ENCODE results near the gene ADH7. TPM values are rescaled to one million over a fixed set of nuclear protein-coding genes. Genes with fewer than 3 reads are reported as not detected.

Gene ADH7
- total and polyA plus RNA-seq, 2 experiments from 2014 or later = not detected

- H3K4me3 ChIP-seq = no peak overlapping the region
- no peak overlapping the region for H3K4me3 Mint-ChIP-seq
- H3K27ac Mint-ChIP-seq = no peak overlapping the region
- H3K9me3 Mint-ChIP-seq = no peaks in the 10 kb centered on the region
- H3K9me2 ChIP-seq (ENCODE audit: insufficient read depth) = peaks cover 8% of the 10 kb centered on the region; the same call in 1 of the 2 replicates
- no peaks in the 10 kb centered on the region for H3K36me3 ChIP-seq (ENCODE audit: insufficient read depth)
- H3K4me2 ChIP-seq = no peak overlapping the region
- H3K4me1 Mint-ChIP-seq = no peaks in the 10 kb centered on the region
- no peaks in the 10 kb centered on the region for H3K79me2 ChIP-seq (replicated peaks; ENCODE audit: insufficient read depth)
- H3F3A ChIP-seq (replicated peaks; ENCODE audit: low read depth) = no peaks in the 10 kb centered on the region
- H3K4me1 ChIP-seq (ENCODE audit: insufficient read depth) = no peaks in the 10 kb centered on the region
- no peaks in the 10 kb centered on the region for H3K36me3 Mint-ChIP-seq (ENCODE audit: low read depth)
- TF ChIP-seq ZNF114 (CRISPR knock-in tag; IDR thresholded peaks at IDR 0.05) = no peak
- TF ChIP-seq REST (IDR thresholded peaks at IDR 0.05; ENCODE audit: unreplicated experiment) = no peak
- no peak for TF ChIP-seq JUNB (IDR thresholded peaks at IDR 0.05; ENCODE audit: unreplicated experiment)
- TF ChIP-seq ZNF462 (CRISPR knock-in tag; IDR thresholded peaks at IDR 0.05) = no peak
- no peak for TF ChIP-seq POLR2AphosphoS5 (IDR thresholded peaks at IDR 0.05; ENCODE audit: low read depth)
- TF ChIP-seq STAT1 (IDR thresholded peaks at IDR 0.05; ENCODE audit: unreplicated experiment) = no peak
- H3K27me3 ChIP-seq (ENCODE audit: insufficient read depth) = no peaks in the 10 kb centered on the region
- H2AFZ ChIP-seq = no peak overlapping the region
- no peaks in the 10 kb centered on the region for H4K20me1 ChIP-seq (replicated peaks; ENCODE audit: insufficient read depth)
- H3K27me3 Mint-ChIP-seq (ENCODE audit: insufficient read depth, low read depth, poor library complexity) = no peaks in the 10 kb centered on the region
- ATAC-seq (no peak), DNase-seq (ENCODE audit: low spot score) (no peak)
- H3K27ac ChIP-seq (ENCODE audit: low read depth) = no peak overlapping the region
These were observed 52.3 kb downstream of the ADH7 start for GRCh38 chr4:99382745-99383360.
